HUDEP-2 (cell line): Measurements from ENCODE around the gene CTNND2.
"Not testable (repeated sequence)": the region's sequence is repeated elsewhere in the genome, so short reads cannot be mapped to it uniquely, and the experiment has no call there.

Experiments
- DNase-seq, 76 experiments: peaks; one replicate each; lab custom pipeline; 2025; ENCODE audit not compliant: unreplicated experiment in 76 of 76; lab: John Stamatoyannopoulos, UW

CTNND2 gene

DNA sequence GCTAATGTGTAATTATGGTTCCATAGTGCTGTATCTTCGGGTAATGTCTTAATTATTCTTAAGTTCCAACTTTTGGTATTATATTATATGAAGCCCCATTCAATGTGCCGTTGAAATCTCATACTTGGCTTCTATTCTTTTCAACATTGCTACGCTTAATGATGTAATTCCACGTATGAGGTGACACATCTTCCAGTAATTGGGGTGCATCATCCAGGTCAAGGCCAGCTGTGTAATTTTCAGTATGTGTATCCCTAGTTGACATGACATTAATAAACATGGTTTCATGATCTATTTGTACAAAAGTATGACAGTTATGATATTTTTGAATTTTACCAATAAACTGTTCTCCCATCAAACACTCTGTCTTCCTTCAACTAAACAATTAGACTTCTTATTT is 546.3 kb downstream of the CTNND2 start:
- no peak for DNase-seq

DNA sequence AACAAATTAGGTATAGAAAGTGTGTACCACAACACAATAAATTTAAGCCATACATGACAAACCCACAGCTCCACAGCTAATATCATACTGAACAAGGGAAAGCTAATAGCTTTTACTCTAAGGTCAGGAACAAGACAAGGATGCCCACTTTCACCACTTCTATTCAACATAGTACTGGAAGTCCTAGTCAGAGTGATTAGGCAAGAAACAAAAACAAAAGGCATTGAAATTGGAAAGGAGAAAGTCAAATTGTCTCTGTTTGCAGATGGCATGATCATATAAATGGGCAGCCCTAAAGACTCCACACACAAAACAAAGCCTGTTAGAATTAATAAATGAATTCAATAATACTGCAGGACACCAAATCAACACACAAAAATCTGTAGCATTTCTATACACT is 548.8 kb downstream of the CTNND2 start:
- DNase-seq = no peak

DNA sequence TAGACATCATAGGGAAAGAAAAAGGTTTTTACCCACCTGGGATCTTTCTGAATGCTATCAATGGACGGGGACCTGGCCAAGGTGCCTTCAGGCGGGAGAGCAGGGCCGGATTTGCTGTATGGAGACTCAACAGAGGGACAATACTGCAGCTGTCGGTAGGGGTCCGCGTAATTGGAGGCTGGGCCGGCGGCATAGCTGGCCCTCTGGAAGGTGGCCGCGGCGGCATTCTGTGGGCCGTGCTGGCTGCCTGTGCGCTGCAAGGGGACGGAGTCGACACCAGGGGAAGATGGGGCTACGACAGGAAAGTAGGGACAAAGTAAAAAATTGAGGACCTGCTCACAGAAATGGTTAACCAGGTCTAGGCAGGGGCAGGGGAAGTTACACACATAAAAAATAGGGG is 557.9 kb downstream of the CTNND2 start:
- no peak for DNase-seq

DNA sequence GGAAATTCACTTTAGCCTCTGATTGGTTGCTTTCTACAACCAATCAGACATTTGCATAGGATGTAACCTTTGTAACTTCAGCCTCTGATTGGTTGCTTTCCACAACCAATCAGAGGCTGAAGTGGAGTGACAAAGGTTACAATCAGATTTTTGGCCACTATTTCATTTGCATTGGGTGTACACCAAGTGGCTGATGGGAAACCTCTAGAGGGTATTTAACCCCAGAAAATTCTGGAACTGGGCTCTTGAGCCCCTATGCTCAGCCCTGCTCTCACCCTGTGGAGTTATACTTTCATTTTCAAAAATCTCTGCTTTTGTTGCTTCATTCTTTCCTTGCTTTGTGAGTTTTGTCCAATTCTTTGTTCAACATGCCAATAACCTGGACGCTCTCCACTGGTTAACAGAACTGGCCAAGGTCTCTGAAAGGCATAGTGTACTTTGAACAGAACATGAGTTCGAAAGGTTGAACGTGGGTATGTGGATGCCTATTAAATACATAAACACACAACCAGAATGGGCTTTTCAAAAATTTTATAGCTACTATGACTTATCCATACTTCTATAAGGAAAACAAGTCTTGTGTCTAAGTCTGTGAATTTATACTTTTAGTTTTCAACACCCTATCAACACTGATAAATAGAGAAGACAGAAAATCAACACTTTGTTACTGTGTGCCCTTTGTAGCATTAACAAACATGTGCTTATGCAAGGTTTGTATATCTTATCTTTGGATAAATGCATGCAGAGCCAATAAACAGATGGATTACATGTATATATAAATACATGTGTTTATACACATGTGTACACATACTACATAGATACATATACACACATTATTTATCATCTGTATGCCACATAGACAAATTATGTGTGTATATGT is 568.1 kb downstream of the CTNND2 start:
- DNase-seq = no peak

DNA sequence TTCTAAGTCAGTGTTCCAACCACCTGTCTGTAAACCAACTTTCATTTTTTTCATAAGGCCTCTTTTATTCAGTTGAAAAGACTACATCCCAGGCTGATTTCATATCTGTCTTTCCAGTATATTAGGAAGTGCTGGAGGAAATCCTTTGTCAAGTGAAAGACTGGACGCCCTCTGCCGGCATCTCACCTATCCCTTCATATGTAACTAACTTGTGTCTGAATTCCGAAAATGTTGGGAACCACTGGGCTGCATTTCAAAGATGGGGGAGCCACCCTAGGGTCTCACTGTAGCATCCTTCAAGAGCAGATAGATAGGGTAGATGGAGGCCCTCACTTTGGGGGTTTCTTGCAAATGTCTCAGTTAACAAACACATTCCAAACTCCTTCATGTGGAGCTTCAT is 569.8 kb downstream of the CTNND2 start:
- no peak for DNase-seq

DNA sequence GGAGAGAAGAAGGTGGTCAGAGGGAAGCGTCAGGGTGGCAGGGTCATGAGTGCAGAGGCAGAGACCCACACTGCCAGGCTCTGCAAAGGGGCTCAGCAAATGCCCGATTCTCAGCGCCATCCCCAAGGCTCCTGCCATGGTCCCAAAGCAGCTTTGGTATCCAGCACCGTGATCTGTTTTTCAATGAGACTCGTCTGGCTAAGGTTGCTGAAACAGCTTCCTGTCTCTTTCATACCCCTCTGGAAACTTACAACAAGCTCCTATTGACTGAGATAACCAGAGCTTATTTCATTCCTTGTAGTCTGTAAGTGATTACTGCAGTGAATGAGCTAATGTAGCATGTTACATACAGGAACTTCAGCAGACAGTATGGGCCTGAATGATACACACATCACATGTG is 574.6 kb downstream of the CTNND2 start:
- DNase-seq = no peak

DNA sequence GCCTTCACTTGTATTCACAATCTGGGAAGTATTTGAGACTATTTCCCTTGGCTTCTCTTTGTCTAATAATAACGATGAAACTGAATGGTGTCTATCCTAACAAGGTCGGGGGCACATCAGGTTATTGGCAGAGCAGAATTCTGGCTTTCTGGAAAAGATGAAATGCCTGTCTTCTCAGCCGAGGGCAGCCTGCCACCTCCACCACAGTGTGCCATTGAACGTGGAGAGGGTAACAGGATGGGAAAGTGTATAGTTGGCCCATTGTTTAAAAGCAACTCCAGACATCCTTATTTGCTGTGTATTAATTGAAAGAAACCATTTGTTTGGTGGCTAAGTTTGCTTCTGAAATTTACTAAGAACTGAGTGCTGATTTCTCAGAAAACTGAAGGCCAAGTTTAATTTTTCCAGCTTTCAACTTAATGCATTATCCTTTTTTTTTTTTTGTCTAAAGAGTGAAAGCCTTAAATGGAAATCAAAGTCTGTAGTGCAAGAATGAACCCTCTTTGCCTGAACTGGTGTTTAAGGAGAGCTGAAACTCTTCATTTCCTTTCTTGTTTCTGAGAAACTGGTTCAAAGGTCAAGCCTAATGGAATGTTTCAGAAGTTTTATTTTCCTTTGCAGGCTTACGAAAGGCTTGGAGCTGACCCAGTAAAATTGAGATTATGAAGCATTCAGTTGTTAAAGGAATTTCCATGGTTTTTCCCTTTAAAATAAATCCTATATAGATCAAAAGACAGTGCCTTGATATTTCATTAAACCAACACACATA is 579.5 kb downstream of the CTNND2 start:
- DNase-seq = no peak

DNA sequence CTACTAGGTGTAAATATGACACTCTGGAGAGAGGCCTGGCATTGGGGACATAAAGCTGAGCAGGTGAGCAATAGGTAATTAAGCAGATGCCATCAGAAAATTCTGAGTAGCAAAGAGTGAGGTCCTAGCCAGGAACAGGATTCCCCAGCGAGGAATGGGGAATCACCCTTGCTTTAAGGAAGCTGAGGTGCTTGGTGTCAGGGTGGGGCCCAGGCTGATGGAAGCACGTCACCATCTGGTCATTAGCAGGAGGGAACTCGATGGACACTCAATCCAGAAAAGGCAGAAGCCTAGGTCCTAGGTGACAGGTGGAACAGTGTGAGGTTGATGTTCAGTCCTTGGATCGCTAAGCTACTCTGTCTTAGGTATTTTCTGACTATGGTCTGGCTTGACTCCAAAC is 580.5 kb downstream of the CTNND2 start:
- no peak for DNase-seq

DNA sequence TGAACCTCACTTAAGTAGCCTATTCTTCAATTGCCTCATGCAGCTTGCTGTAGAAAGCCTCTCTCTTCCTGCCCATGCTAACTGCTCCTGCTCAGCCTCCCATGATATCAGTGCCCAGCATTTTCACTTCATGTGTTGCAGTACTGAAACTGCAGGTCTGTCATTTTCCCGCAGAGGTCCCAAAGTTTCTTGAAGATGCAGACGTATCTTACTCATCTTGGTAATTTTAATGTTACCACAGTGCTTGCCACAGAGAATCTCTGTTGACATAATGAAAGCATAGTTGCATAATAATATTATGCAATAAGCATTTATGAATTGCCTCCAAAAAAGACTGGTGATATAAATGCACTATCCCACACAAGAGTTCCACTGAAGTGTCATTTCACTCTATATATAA is 582.1 kb downstream of the CTNND2 start:
- no peak for DNase-seq

DNA sequence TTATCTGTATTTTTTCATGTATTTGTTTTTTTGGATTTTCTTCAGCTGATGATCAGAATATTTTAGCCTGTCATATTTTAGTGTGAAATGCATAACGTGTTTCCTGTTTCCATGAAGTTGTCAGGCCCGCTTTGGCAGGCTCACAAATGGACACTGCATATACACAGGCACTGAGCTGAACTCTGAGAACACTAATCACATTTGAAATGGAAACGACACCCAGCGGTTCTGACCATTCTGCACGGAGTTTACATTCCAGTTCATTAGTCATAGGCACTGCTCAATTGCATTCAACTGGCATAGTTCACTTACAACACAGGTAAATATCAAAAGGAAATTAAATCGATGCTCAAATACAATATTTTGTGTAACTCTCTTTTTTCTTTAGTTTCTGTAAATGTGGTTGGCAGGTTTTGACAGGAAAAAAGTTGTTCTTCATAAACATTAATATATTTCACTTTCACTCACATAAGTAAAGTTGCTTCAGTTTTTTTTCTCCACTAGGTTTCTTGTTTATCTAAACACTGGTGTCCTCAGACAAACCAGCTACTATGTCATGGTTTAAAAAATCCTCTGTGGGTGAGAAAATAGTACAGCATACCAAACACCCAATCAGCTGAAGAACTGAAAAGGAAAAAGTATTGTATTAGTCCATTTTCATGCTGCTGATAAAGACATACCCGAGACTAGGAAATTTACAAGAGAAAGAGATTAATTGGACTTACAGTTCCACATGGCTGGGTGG is 584.2 kb downstream of the CTNND2 start:
- no peak for DNase-seq

DNA sequence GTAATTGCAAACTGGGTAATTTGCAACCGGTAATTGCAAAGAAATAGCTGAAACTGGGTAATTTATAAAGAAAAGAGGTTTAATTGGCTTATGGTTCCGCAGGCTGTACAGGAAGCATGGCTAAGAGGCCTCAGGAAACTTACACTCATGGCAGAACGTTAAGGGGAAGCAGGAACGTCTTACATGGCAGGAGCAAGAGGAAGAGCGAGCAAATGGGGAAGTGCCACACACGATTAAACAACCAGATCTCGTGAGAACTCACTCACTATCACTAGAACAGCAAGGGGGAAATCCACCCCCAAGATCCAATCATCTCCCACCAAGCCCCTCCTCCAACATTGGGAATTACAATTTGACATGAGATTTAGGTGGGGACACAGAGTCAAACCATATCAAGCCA is 590.6 kb downstream of the CTNND2 start:
- not testable (repeated sequence) for DNase-seq

DNA sequence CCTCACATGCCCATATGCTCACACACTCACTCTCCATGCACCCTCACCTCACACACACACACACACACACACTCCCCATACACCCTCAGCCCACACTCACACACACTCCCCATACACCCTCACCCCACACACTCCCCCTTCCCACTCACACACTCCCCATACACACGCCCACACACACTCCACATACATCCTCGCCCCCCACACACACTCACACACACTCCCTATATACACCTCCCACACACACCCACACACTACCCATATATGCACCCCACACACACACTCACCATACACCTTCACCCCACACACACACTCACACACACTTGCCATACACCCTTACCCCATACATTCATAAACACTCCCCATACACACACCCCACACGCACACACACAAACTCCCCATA is 592.5 kb downstream of the CTNND2 start:
- no peak for DNase-seq

DNA sequence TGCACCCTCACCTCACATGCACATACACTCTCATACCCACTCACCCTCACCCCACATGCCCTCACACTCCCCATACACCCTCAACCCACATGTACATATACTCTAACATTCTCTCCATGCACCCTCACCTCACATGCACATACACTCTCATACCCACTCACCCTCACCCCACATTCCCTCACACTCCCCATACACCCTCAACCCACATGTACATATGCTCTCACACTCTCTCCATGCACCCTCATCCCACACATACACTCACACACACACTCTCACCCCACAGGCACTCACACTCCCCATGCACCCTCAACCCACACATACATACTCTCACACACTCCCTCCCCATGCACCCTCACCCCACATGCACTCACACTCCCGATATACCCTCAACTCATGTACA is 593.0 kb downstream of the CTNND2 start:
- no peak for DNase-seq

DNA sequence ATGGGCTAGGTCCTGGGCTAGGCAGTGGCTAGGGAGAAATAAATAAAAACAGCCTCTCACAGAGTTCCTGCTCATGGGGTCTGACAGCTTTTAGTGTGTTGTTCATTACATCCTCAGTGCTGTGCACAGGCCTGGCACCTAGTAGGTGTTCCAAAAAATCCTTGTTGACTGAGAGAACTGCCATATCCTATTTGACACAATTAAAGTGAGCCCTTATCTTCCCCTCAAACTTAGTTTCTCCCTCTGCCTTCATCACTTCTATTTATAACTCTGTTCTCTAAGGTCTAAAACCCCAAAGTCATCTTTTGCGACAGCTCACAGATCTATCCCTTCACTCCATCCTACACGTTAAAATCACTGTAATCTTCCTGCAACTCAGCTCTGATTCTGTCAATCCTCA is 594.1 kb downstream of the CTNND2 start:
- no peak for DNase-seq

DNA sequence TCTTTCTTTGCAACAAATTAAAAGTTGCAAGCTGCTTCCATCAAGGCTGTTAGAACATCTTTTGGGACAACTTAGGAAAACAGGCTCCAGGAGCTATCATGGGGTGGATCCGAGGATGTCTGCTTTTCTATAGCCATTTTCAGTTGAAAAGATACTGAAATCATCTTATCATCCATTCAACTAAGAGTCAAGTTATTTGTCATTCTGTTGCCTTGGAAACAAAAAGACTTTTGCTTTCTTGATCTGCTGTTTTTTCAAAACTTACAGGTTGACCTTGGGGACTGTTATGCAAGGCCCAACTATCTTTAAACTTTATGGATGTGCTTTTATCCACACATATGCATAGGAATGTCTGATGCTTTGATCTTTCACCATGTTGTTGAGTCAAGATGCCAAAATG is 597.9 kb downstream of the CTNND2 start:
- no peak for DNase-seq

DNA sequence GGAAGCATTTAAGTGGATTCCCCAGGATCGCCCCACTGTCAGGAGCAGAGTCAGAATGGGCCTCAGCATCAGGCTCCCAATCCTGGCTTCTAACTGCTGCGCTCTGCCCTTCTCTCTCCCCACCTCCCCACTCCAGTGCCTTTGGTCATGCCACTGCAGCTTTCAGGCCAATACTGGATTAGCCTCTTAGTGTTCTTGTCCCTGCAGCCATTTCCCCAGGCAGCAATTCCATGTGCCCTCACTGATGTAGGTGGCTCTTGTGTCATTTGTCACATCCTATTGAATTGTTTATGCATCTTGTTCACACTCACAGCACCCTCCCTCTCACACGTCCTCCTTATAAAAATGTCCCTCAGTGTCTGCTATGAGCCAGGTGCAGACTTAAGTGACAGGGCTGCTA is 599.0 kb downstream of the CTNND2 start:
- DNase-seq = no peak

DNA sequence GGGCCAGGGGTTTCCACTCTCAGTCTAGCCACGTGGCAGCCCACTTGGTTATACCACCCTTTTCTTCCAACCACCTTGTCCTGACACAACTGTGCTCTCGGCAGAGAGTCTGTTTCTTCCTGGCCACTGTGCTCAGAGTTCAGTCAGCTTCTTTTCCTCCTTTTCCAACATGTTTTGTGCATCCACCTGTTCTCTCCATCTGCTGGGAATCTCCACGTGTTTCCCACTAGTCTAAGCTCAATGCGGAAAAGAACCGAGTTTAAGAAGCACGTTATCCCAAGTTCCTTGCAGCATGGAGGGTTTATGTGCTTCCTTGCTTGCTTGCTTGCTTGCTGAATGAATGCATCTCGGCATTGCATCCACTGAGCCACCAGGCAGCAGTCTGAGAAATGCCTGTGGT is 599.6 kb downstream of the CTNND2 start:
- DNase-seq = no peak

DNA sequence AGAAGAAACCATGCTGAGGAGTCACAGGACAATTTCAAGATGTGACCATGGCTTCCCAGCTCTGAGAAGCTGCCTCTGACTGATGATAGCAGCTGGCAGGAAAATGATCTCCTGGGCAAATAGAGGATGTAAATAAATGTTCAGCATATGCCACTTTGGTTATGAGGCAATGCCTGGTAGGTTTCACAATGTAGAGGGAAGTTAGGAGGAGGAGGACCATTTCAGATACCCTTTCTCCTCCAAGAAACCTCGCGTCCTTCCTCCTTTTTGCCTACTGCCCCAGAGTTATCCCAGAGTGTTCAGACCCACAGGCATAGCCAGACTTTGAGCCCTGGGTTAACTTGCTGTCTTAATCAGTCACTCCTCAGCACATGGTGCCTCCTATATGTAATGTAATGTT is 601.6 kb downstream of the CTNND2 start:
- no peak for DNase-seq

DNA sequence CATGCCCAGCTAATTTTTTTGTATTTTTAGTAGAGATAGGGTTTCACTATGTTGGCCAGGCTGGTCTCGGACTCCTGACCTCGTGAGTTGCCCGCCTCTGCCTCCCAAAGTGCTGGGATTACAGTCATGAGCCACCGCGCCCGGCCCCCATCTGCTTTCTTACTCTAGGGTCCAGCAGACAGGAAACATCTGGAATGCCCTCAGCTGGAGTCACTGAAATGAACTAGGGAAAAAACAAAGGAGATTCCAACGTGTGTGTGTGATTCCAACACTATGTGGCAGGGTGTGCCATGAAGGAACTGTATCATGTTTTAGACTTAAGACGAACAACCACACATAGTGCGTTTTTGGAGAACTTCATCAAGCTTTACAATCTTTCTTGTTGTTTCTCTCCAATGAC is 603.1 kb downstream of the CTNND2 start:
- DNase-seq = no peak

DNA sequence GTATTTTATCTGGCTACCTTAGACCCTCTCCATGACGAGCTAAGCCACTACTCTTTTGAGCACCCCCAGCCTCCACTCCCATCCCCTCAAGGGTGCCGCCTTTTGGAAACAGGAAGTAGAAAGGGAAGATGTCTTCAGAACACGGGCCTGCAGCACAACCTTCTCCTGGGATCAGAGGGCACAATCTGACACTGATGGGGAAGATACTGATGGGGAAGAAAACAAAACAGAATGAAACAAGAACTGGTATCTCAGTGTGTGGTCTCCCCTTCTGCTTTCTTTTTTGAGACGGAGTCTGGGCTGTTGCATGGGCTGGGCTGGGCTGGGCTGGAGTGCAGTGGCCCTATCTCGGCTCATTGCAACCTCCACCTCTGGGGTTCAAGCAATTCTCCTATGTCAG is 603.5 kb downstream of the CTNND2 start:
- no peak for DNase-seq

DNA sequence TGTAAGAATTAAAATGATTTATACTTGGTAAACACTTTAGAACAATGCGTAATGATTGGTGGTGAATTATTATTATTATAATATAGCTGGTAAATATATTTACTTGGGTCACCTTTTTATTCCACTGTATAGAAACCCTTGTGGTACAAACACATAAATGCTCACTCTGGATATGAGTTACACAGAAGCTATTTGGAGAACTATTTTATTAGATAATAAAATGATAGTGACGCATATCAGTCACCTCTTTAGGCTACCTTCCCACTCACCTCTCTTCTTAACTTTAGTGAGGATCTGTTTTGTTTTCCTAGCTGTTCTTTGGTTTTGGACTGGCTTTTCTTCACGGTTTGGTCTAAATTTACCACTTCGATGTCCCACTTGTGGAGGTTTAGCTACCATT is 605.4 kb downstream of the CTNND2 start:
- no peak for DNase-seq
